Fibroblast of peridontal ligament (primary cell): ENCODE data around the gene PACSIN2.
A peak's percentile ranks its signal among the peaks of the same experiment; 100 is the strongest.
"Not testable (repeated sequence)": the region's sequence is repeated elsewhere in the genome, so short reads cannot be mapped to it uniquely, and the experiment has no call there.

Experiments used
- DNase-seq: peaks from one replicate; pipeline ENCODE4 v3.0.0-alpha.2; 2010; ENCODE audit errors: extremely low read depth

PACSIN2 gene

DNA sequence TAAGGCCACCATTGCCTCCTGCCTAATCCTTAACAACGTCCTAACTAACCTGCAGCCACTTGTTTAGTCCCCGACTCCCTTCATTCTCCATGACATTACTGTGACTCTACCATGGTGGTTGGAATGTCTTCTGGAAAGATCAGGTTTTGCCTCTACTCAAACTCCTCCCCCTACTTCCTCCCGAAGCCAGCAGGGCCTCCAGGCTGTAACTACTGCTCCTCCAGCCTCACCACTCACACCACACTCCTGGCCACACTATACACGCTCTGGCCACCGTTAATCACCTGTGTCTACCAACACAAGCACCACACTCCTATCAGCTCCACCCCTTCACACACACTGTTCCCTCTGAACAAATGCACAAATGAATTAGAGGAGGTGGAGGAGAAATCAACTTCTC is 69.2 kb downstream of the PACSIN2 start:
- DNase-seq = no peak

DNA sequence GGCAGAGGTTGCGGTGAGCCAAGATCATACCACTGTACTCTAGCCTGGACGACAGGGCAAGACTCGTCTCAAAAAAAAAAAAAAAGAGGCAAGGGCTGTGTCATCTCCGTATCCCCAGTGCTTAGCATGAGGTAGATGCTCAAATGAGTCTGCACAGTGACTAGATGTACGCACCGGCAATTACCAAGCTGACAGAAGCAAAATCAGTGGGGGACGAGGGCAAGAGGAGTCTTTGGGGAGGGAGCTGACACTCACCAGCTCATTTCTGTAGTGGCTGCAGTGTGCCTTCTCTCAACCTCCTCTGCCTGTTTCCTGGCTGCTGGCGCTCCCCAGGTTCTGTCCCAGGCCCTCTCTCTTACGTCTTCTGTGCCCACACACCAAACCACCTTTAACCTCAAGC is 69.9 kb downstream of the PACSIN2 start:
- no peak for DNase-seq

DNA sequence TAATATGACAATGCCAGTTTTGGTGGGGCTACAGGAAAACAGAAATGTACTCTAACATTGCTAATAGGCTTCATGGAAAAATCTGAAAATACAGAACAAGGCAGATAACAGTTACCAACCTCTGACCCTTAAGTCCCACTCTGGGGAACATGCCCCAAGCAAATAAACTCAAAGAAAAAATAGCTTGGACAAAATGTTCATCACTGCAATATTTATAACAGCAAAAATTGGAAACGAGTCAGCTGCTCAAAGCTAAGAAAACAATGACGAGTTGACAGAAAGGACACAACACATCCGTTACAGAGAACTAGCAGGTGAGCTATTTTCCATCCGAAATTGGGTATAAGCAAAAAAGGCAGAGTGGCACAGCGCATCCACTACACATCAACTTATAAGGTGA is 70.5 kb downstream of the PACSIN2 start:
- no peak for DNase-seq

DNA sequence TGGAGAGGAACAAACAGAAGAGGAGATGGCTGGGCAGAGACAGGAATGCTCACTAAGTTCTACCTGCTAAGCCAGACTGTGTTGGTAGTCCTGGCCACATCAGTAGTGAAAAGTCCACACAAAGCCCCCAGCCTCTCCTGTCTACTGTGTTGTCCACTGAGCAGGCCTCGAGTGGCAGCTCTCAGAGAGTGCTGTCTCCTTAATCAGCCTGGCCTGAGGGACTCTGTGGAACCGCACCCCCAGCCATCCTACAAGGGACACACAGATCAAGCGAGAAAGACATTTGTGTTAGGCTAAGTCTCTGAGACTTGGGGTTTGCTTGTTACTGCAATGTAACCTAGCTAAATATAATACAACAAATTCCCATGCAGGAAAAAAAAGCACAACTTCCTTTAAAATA is 71.0 kb downstream of the PACSIN2 start:
- no peak for DNase-seq

DNA sequence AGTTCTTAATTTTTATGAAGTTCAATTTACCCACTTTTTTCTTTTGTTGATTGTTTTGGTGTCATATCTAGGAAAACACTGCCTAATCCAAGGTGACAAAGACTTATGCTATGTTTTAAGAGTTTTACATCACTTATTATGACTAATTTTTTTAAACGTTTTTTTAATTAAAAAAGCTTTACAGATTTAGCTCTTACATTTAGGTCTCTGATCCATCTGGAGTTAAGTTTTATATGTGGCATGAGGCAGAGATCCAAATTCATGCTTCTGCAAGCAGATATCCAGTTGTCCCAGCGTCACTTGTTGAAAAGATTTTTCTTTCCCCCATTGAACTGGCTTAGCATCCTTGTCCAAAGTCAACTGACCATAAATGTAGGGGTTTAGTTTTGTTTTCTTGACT is 72.6 kb downstream of the PACSIN2 start:
- no peak for DNase-seq

DNA sequence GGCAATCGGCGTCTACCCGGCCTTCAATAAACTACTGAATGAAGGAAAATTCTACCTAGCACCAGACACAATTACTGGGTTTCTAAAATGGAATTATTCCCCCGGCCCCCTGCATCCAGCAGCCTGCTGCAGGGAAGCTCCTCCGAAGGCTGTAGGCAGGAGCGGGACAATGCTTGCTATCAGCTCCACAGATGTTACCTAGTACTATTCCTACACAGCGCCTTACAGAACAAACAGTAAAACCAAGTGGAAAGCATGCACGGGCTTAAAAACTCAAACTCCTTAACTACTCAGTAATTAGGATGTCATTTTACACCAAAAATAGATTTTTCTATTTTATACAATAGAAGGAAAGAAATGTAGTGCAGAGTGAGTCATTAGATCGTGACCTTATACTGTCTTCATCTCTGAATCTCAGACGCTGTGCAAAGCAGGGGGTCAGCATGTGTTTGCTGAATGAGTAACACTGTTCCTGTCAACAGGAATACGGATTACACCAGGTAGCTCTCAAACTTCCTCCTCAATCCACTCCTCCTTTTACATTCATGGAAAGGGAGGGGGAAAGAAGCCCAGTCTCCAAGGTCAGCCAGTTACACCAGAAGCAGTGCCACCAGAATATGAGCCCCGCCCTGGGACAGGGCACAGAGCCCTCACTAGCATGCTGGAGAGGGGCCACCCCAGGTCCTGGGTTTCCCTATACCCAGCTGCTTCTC is 74.9 kb downstream of the PACSIN2 start:
- peak; percentile 74 for DNase-seq

DNA sequence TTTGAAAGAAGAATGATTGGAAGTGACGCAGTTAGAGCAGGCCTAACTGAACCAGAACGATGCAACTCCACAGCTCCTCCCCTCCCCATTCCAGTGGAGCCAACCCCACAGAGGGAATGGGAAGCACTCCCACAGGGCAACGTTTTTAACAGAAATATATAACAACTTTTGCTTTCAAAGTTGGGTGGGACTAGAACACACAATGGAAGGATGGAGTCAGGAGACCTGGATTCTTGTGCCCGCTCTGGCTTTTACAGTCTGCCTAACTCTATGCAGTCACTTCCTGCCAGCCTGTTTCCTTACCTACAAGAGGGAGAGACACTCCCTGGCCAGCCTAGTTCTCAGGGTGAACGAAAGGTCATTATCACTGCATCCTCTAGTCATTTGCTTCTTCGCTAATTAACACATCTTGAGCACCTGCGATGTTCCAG is 75.5 kb downstream of the PACSIN2 start:
- peak; percentile 76 for DNase-seq

DNA sequence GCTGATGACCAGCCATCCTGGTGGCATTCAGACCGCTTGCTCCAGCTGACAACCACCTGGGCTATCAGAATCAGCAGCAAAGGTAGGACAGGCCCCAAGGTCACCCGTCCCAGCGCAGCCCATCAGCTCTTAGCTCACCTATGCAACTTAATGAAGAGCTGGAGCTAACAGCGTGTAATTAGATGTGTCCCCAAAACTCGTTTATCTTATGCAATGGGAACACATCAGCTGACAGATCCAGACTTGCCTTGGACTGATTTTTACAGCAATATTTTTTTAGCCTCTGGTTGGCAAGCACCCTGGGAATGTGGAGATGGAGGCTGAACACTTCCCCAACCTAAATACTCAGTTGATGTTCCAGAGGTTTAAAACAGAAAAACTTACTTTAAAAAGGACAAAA is 76.0 kb downstream of the PACSIN2 start:
- DNase-seq = no peak

DNA sequence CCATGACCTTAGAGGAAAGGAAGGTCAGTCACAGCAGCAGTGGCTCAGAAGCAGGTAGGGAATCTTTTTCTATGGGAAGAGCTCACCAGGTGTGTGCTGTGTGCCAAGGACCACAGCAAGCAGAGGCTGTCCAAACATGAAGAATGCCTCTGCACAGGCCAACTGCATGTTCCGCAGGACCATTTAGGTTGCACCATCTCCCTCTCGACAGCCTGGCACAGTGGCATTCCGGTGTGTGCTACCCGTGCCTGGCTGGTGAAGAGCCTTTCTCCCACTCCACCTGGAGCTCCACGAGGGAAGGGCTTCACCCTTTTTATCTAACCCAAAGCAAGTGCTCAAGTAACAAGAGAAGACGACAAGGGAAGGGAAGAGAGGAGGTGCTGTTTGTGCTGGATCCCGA is 76.5 kb downstream of the PACSIN2 start:
- no peak for DNase-seq

DNA sequence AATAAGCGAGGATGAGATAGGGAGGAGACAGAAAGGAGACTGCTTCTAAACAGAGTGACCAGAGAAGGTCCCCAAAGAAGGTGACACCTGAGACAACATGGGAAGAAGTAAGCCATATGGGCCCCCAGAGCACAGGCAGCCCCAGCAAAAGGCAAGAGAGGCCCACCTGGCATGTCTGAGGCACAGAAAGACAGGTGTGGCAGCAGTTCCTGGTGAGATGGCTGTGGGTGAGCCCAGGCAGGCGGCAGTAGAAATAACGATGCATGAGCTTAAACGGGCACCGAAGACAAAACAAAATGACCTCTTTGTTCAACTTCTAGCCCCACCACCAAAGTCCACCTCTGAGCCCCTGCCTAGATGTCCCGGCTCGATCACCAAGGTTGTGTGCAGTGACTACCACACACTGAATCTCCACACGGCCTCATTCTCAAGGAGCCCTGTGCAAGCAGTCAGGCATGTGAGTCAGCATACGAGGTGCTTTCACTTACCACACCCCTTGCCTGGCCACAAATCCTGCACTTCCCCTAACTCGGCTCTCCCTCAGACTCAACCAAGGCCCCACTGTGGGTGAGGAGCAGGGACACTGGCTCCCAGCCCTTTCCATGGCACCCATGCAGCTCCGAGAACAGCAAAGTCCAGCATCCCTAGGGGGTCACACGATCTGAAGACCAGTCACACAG is 77.6 kb downstream of the PACSIN2 start:
- DNase-seq = peak; percentile 69

DNA sequence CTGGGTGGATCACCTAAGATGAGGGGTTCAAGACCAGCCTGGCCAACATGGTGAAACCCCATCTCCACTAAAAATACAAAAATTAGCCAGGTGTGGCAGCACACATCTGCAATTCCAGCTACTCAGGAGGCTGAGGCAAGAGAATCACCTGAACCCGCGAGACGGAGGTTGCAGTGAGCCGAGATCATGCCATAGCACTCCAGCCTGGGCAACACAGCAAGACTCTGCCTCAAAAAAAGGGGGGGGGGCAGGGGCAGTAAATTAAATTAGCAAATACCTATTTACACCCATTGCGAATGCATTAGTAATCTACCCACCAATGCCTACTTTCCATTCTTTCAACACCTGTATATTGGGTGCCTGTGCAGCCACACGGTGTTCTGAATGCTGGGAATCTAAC is 78.3 kb downstream of the PACSIN2 start:
- DNase-seq = not testable (repeated sequence)

DNA sequence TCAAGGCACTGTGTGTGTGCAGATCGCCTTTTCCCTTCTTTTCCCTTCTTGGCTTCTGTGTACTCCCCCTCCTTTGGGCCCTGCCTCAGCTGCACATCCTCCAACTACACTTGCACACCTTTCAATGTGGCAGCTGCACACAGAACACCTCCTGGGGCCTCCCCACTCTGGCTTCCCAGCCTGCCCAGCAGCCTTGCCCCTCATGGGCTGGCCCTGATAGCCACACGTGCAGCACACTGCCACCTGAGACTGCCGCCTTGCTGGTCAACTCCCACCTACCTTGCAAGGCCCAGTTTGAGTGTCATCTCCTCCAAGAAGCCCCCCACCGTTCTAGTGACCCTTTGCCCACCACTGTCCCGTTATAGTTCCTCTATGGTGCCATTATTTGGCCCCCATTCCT is 80.6 kb downstream of the PACSIN2 start:
- no peak for DNase-seq

DNA sequence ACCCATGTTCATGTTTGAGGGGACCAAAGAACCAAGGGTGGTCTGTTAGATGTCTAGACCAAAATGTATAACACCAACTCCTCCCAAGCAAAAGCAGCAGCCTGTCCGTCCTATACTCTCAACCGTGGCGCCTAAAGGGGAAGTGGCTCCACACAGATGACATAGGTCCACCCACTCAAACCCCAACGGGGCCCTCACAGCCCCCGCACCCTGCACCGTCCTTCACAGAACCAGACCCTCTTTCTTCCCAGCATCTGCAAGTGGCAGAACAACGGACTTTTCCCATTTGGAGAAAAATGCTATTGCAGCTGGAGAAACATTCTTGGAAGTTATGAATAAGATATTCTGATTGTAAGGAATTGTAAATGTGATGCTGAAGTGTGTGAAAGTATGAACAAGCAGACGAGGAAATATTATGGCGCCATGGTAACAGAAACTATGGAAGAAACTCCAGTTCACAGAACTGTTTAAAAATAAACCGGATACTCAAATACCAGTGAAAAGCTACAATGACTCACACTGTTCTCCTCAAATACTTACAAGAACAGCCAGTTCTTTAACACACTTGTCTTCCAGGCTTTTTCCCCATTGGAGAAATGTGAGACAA is 81.4 kb downstream of the PACSIN2 start:
- DNase-seq = peak; percentile 99

DNA sequence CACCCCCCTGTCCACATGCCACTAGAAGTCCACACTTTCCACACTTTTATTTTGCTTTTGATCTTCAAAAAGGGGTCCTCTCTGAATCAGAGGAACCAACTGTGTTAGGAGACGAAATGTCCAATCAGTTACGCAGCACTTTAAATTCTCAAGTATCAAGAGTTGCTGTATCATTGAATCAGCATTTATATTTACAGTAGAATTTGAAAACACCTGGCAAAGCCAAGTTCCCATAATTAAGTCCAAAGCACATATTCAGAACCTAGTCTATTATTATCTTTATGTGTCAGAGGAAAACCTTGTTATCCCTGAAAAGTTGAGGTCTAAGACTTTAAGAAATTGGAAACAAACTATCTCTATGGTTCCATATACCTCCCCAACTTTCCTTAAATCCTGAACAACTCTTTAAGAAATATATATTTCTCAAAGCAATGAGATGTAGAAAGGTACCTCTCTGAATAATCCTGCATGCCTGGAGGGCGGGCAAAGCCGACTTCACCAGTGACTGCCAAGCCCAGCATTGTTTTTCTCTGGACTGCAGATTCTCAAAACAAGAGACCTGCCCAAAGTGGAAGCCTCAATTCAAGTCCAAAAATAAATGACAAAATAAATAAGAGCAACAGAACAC is 82.0 kb downstream of the PACSIN2 start:
- DNase-seq = peak; percentile 45

DNA sequence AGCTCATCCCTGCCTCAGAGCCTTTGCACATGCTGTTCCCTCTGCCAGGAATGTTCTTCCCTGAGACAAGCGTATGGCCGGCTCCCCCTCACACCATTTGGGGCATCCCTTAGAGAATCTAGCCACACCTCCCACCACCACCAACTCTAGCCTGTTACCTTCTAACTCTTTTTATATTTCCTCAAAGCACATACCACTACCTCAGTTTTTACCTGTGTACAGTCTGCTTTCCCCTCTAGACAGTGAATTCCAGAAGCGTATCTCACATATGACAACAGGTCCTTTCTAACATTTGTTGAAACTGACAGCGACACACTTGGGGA is 82.8 kb downstream of the PACSIN2 start:
- no peak for DNase-seq

DNA sequence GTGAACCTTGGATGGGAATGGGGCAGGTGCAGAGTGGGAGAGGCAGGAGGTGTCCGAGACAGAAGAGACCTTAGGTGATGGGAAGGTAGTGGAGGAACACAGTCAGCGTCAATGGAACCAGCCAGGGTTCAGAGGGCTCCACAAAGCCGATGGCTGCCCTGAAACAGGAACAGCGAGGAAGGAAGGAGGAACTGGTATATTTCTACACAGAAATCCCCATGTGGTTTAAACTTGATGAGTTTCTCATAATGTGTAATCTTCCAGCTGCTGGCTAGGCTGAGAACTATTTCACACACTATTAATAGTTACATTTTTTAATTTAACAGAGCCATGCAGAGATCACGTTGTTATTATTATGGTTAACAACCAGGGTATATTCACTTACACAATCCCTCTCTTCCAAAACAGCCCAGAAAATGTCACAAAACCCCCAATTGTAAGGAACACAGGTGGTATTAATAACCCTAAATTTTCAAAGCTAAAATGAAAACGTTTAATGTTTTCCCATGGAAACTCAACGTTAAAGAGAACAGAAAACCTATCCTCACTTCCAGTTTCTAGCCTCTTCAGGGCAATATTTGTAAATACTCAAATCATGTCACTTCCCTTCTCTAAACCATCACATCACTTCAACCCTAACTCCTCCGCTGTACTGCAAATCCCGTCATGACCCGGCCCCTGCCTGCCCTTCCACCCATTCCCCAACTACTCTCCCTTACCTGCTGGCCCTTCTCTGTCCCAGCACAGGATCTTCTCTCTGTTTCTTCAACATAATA is 83.3 kb downstream of the PACSIN2 start:
- DNase-seq = peak; percentile 53

DNA sequence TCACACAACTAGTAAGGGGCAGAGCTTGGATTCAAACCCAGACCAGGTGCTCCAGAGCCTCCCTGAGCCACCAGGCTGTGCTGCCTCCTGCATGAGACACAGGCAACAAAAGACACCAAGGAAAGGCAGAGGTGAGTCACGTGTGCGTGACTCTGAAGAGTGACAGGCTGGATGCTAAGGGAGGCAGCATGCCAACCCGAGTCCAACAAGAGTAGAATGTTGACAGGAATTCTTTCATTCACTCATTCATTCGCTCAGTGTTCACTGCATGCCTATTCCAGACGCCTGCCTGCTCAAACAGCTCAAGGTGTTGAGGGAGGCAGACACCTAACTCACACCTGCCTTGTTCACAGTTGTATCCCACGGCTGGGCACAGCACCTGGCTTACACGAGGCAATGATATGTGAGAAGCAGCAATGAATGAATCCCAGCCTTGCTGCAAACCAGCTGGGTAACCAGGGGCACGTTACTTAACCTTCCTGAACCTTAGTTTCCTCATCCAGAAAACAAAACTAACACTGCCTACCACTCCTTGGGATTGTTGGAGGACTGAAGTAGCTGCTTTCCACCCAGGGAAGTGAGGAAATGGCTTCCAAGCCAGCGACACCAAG is 84.0 kb downstream of the PACSIN2 start:
- no peak for DNase-seq

DNA sequence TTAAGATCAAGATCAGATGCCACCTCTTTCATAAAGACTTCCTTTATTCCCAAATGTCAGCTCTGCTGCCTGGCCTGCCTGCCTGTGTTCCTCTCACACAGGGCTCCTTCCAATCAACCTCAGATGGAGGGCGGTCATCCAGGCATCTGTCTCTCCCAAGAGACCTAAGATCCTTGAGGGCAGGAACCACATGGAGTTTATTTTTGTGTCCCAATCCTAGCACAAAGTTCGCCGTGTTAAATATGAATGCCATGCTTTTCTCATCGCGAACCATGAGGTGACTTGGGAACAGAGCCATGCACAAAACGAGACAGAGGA is 85.2 kb downstream of the PACSIN2 start:
- DNase-seq = no peak

DNA sequence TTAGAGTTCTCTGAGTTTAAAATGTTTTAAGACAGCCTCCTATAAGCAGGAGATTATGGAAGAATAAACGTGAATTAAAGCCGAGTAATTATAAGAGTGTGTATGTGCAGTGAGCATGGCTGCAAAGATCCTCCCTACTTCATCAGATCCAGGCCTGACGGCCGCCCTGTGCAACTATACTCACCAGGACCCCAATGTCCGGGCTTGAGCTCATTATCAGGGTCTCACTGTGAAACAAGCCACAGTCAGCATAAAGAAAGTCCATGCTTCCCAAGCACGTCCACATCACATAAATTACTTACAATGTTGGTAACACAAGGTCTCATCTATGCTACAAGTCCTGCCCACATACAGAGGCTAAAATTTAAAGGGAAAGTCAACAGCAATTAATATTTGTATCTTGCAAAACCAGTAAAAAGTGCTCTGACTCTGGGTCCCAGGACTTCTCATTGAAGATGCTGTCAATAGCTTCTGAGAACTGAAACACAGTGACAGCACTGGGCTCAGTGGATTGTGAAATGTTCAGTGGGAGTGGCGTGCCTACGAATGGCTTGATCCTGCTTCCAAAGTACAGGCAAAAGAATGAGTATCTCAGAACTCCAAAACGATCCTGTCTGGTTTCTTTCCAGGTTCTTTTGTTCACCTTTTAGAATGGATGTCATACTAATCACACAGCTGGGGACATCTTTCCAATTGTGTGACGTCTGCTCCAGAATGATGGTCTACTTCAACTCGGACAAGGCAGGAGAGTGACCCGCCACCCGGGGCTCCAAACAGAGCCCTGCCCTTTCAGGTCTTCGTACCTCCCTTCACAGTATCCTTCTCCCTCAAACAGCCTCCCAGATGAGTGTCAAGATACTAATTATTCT is 85.7 kb downstream of the PACSIN2 start:
- peak; percentile 43 for DNase-seq

DNA sequence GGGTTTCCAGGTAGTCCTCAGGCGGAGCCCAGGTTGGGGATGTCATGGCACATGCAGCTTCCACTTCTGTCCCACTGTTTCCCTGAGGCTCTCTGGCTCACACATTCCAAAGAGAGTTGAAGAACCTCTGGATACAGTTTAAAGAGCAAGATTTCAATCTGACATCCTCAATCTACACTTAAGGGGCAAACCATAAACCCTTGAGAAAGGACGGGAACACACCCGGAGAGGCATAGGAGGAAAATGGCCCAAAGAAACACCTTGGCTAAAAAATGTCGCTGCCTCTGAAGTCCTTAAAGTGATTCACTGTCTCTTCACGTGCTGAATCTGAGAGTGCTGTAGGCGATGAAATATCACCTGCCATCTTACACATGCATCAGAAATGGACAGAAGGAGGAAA is 87.0 kb downstream of the PACSIN2 start:
- no peak for DNase-seq

DNA sequence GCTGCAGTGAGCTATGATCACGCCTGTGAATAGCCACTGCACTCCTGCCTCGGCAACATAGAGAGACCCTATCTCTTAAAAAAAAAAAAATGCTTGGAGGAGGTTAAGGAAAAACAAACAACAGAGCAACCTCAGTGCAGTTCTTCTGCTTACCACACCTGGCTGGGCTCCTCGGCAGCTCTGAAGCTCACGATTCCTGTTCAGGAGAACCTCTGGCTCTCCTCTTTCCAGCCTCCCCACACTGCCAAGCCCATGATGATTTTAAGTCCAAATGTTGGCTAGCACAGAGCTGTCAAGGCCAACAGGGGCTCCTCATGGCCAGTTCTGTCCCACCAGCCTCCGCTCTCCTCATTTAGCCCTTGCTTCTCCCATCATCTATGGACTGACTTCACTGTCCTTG is 88.2 kb downstream of the PACSIN2 start:
- no peak for DNase-seq
